DMS 273 treated with DMSO at 0.1 percent for 48 hours (cell line): ENCODE measurements around the gene FADS2.

Experiments
- DNase-seq: peaks from one replicate; lab custom pipeline; 2025; lab: John Stamatoyannopoulos, UW

Gene FADS2

GRCh38 chr11:61846362-61847020 lies 18.4 kb downstream of the FADS2 start:
- no peak for DNase-seq

DNA sequence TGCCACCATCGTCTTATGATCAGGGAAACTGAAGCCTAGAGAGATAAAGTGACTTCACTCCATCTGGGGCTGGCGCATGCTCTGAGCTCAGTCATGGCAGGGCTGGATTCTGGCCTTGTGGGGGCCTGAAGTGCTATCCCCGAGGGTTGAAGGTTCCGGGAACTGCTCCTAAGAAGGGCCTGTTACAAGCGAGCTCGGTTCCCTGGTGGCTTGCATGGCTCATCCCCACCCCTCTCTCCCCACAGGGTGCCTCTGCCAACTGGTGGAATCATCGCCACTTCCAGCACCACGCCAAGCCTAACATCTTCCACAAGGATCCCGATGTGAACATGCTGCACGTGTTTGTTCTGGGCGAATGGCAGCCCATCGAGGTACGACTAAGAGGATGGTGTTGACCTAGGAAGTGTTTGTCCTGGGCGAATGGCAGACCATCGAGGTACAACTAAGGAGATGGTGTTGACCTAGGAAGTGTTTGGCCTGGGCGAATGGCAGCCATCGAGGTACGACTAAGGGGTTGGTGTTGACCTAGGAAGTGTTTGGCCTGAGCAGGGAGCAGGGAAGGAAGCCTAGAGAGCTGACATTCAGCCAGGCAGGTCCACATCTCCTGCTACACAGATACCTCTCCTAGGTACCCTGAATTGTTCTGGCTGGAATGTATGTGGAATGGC lies 19.9 kb downstream of the FADS2 start:
- no peak for DNase-seq

DNA sequence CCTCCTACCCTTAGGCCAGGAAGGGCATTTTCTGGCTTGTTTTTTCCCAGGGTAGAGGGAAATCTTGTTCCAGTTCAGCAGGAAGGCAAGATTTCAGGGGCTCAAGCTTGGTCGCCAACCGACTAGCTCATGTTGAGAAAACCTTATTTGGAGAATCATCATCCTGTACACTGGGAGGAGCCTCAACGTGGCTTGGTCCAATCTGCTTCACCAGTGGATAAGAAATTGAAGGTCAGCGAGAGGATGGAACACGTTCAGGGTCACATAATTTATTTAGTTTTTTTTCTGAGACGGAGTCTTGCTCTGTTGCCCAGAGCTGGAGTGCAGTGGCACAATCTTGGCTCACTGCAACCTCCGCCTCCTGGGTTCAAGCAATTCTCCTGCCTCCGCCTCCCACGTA lies 20.5 kb downstream of the FADS2 start:
- DNase-seq, result no peak

GRCh38 chr11:61850687-61851086 lies 22.6 kb downstream of the FADS2 start:
- DNase-seq, result no peak

DNA sequence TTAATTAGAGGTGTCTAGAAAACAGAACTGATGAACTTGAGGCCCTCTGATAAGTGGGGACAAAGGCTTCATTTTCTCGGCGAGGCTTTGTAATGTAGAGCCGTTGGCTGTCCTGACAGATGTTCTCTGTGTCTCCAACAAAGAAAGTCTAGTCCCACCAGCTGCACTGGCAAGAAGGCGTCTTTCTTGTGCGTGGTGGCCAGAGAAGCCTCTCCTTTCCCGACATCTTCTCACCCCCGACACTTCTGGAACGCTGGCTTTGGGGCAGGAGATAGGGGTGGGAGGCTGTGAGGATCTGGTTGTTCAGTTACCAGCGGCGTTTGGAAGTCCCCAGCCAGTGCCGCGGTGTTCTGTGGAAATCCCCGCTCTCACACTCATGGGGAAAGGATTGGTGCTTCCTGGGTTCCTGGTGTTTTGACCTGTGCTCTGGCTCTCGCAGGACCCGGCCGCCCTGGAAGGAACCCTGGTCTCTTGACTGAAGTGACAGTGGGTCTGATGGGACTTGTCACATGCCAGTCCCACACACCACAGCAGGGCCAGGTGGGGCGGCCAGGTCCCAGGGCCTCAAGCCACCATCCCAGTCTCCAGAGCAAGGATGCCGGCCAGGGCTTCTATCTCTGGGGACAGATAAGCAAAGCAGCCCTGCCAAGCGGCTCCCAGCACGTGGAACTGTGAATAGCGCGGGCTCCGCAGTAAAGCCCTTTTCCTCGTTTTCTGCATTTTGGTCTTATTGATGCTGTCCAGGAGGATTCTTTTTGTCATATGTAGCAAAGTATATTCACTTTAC lies 23.2 kb downstream of the FADS2 start:
- no peak for DNase-seq

DNA sequence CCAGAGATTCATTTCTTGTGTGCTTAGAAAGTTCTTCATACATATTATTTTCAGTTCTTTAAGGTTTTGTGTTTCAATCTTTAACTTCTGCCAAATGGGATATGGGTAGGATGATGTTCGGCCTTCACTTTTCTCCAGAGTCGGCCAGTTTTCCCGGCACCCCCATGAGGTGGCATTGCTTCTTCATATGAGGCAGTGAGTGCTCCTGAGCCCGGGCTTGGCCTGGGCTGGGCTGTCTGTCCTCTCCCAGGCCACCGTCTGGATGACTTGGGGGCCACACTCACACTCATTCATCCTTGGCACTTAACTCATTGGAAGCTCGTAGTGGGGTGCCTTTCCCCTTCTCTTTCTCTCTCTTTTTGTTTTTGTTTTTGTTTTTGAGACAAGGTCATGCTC lies 23.8 kb downstream of the FADS2 start:
- DNase-seq, result no peak

GRCh38 chr11:61853698-61854169 lies 25.6 kb downstream of the FADS2 start:
- DNase-seq, result no peak

- no peak for DNase-seq
Observed at GRCh38 chr11:61854206-61854895, 26.3 kb downstream of the FADS2 start.

DNA sequence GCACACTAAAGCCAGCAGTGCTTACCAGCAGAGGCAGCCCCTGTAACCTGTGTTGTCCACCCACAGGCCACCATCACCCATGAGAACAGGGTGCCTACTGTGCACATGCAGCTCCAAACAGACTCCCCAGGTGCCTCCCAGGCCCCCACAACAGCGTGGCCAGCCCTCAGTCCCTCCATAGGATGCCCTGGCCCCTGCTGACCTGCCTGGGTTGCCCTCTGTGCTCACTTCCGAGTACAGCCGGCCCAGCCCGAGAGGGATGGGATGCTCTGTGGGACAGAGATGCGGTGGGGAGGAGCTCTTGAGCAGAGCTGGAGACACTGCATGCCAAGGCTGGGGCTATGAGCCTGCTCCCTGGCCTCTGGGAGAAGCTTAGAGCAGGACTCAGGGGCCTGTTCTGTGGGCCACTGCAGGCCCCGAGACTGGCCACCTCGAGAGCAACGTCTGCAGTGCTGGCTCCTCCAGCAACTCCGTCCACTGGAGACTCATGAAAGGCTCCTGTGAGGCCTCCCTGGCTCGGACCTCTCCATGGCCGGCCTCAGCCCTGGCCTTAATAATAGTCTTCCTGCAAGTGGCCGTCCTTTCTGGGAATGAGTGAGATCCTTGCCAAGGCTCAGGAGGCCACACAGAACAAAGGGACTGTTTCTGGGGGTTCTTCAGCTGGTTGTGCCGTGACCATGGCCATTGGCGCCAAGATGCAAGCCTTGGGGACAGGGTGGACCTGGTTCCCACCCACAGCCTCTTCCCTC lies 27.0 kb downstream of the FADS2 start:
- DNase-seq, result no peak

DNA sequence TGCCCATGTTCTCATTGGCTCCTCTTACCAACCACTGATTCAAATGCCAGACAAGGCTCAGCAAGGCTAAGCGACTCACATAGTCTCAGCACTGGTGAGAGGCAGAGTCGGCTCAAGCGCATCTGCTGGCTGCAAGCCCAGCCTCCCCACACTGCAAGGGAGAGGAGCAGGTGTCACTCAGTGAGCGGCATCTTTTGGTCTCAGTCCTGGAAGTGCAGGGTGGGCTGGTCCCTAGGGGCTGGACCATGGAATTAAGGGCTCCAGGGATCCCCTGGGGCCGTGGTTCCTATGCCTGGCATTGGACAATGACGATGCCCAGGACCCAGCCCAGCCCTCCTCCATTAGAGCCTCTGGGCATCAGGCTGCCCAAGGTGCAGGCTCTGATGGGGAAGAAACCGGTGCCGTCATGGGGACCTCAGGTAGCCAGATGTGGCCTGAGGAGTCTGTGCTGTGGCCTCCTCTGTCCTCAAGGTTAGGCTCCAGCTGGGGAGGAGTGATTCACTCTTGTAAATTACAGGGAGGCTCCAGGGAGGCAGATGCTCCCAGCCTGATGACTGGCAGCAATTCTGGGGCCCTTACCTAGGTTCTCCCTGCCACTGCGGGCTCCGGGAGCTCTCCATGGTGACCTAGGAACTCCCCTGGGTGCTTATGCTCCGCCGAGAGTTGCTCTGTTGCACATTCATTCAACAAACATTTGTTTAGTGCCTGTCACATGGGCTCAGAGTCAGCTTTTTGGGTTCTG lies 28.0 kb downstream of the FADS2 start:
- DNase-seq, result no peak

DNA sequence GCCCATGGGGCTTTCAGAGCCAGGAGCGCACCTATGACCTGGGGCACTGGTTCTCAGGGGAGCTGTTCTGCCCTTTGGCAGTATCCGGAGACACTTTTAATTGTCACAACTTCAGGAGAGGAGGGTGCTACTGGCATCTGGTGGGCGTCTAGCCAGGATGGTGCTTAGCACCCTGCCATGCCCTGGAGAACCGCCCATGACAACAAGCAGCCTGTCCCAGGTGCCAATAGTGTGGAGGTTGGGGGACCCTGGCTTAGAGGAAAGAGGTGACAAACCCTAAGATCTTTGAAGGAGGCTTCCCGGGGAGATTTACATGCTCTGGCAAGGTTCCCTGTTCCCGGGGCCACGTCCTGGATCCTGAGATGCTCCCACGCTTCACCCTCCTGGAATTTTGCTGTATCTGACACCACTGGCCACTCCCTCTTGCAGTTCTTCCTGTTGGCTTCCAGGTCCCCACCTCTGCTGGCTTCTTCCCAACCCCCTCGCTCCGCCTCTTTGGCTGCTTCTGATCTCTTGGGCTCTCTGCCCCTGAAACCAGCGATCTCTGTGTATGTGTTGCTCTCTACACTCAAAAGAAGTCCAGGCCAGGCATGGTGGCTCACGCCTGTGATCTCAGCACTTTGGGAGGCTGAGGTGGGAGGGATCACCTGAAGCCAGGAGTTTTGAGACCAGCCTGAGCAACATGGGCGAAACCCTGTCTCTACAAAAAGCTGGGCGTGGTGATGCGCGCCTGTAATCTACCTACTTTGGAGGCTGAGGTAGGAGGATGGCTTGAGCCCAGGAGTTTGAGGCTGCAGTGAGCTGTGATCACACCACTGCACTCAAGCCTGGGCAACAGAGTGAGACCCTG lies 32.2 kb downstream of the FADS2 start:
- DNase-seq, result no peak

DNA sequence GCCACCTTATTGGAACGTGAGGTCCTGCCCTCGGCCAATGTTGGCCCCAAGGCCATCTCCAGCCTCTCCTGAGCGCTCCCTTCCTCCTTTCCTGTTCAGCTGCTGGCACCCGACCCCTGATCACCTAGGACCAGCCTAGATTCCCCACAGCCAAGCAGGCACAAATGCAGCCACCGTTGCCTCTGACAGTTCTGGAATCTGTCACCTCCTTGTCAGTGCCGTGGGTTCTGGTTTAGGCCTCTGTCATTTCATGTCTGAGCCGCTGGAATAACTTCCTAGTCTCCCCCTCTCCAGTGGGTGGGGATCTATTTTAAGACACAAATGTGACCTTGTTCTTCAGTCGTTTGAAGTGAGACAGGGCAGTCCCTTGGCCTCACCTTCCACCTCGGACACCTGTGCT lies 33.5 kb downstream of the FADS2 start:
- no peak for DNase-seq

DNA sequence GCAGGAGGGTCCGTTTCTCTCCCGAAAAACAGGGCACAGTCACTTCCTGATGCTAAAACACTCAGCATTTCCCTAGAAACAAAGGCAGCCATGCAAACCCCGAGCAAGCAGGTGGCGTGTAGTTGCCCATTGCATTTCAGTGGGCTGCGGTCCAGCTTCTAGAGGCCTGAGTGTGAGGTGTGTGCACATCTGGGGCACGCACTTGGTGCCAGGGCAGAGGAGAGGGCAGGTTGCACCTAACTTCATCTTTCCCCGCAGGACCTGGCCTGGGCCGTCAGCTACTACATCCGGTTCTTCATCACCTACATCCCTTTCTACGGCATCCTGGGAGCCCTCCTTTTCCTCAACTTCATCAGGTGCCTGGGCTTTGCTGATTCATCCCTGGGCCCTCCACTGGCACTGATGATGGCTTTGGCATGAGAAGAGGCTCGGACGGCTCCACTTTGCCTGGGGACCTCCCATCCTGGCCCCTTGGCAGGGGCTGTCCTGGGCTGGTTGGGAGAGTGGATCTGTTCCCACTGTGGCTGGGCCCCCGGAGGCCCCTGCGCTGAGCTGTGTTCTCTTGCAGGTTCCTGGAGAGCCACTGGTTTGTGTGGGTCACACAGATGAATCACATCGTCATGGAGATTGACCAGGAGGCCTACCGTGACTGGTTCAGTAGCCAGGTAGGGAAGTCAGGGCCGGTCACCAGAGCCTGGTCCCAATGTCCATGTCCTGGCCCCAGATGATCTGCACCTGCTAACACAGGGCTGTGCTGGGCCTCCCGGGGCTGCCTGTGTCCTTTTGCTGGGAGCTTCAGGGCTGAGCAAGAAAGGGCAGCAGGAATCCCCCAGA lies 34.8 kb downstream of the FADS2 start:
- no peak for DNase-seq

DNA sequence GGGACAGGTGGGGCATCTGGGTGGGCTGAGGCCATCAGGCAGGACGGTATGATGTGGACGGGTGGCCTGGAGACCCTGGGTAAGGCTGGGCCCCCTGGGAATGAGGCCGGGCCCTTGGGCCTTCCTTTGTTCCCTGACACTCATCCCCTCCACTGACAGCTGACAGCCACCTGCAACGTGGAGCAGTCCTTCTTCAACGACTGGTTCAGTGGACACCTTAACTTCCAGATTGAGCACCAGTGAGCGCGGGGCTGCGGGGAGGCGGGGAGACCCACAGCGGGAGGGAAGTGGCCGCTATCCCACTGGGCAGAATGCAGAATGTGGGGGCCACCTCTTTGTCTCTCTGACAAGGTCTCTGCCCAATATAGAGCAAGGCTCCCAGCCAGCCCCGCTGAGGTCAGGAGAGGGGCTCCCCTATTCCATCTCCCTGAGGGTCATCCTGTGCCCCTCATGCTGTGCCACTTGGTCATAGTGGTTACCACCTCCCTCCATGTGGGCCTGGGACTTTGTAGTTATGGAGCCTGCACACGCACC lies 35.5 kb downstream of the FADS2 start:
- no peak for DNase-seq

- DNase-seq, result no peak
Observed at GRCh38 chr11:61864814-61865775, 37.0 kb downstream of the FADS2 start.

- DNase-seq, result no peak
Observed at GRCh38 chr11:61866231-61866957, 38.3 kb downstream of the FADS2 start.

DNA sequence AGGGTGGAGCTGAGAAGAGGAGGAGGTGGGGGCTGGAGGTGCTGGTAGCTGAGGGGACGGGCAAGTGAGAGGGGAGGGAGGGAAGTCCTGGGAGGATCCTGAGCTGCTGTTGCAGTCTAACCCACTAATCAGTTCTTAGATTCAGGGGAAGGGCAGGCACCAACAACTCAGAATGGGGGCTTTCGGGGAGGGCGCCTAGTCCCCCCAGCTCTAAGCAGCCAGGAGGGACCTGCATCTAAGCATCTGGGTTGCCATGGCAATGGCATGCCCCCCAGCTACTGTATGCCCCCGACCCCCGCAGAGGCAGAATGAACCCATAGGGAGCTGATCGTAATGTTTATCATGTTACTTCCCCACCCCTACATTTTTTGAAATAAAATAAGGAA lies 38.9 kb downstream of the FADS2 start:
- no peak for DNase-seq
